Transverse colon (tissue), 4 donors: ENCODE data around the gene PEX10. TPM values are rescaled to one million over a fixed set of nuclear protein-coding genes. Genes with fewer than 3 reads are reported as not detected.

ENCODE experiments used
- DNase-seq: peaks from one replicate; pipeline ENCODE4 v3.0.0-alpha.2; 2019
- H3K27ac ChIP-seq, 4 donors: fragments of 200-600 bp; sonication (generic); 2 replicates each; pipeline ENCODE4 v1.5.1; 2016 to 2018; ENCODE audit warnings: inconsistent platforms in 4 of 4
- H3K27me3 ChIP-seq: fragments of 200-600 bp; sonication (generic); 2 replicates; pipeline ENCODE4 v1.5.1; 2017; ENCODE audit warnings: inconsistent platforms
- H3K36me3 ChIP-seq, 4 donors: fragments of 200-600 bp; sonication (generic); 2 replicates each; pipeline ENCODE4 v1.5.1; 2017 to 2019; ENCODE audit warnings: inconsistent platforms in 4 of 4
- H3K4me1 ChIP-seq, 4 donors: fragments of 200-600 bp; sonication (generic); 2 replicates each; pipeline ENCODE4 v1.5.1; 2017 to 2020; ENCODE audit warnings: inconsistent platforms in 4 of 4
- H3K4me3 ChIP-seq, 4 donors: fragments of 200-600 bp; sonication (generic); 1 replicate in 1 of 4; 2 replicates in 3 of 4; pipeline versions ENCODE4 v1.5.1 to v1.6.1; 2017 to 2019; ENCODE audit warnings: inconsistent platforms in 4 of 4
- H3K9me3 ChIP-seq, 2 donors: fragments of 200-600 bp; sonication (generic); 2 replicates each; pipeline ENCODE4 v1.5.1; 2017 to 2019; ENCODE audit warnings: inconsistent platforms in 2 of 2
- CTCF ChIP-seq, 5 experiments: fragments of 200-600 bp in 3 of 5; fragments of 450-650 bp in 2 of 5; sonication (generic) in 3 of 5; IDR thresholded peaks; 1 replicate in 2 of 5; 2 replicates in 3 of 5; pipeline ENCODE4 v1.5.1; 2016 to 2017; ENCODE audit warnings: antibody characterized with exemption in 5 of 5, inconsistent platforms in 3 of 5, mild to moderate bottlenecking in 2 of 5, moderate library complexity in 1 of 5
- EP300 ChIP-seq: sonication (generic); formaldehyde crosslinking; IDR thresholded peaks from one replicate; pipeline ENCODE4 v1.6.1; 2017; ENCODE audit warnings: antibody characterized with exemption, low read depth
- POLR2A ChIP-seq: fragments of 450-650 bp; IDR thresholded peaks from one replicate; pipeline ENCODE4 v1.6.1; 2016; ENCODE audit warnings: antibody characterized with exemption, mild to moderate bottlenecking, moderate library complexity
- POLR2AphosphoS5 ChIP-seq, 3 donors: sonication (generic); formaldehyde crosslinking; IDR thresholded peaks; one replicate each; pipeline ENCODE4 v1.6.1; 2016; ENCODE audit warnings: antibody characterized with exemption in 3 of 3
- WGBS, 2 donors: methylation state at CpG; one replicate each; pipeline ENCODE4 v1.1.5; 2018; ENCODE audit warnings: low coverage in 1 of 2; 5-methylcytosine and 5-hydroxymethylcytosine counted together
- in situ Hi-C, 4 donors: fragments of 200-750 bp; cut with MboI; loops; one replicate each; pipeline versions ENCODE4 v1.15.0 to v1.15.1; 2017; ENCODE audit warnings: low sequenced_read_pairs in 3 of 4, low pct_ligation_motif_present in 1 of 4, low pct_unique_long_range_greater_than_20kb in 1 of 4
- intact Hi-C: fragments of 100-400 bp; cut with DNase I; formaldehyde crosslinking; loops from one replicate; pipeline ENCODE4 v1.15.1; 2023; ENCODE audit warnings: low total_unique reads
- total RNA-seq, 4 donors: library from RNA; depleted of rRNA; stranded (reverse); fragments of >200 nt; gene quantifications; one replicate each; pipeline ENCODE4 v1.1.0, GENCODE V29; 2016

The PEX10 gene
- total RNA-seq, 4 donors from 2014 or later = 16.9 to 28.8 (median 21.3) TPM

GRCh38 chr1:2435091-2435490, 22.7 kb upstream of the PEX10 start:
- H3K9me3 ChIP-seq = peaks cover 0 to 1% of the 10 kb centered on the region in 2 donors
- H3K4me1 ChIP-seq = no peaks in the 10 kb centered on the region
- H3K27me3 ChIP-seq = peaks cover 23% of the 10 kb centered on the region
- TF ChIP-seq EP300 (no peak), CTCF (IDR thresholded peaks at IDR 0.05) (no peak), POLR2AphosphoS5 (IDR thresholded peaks at IDR 0.05) (no peak), POLR2A (no peak)
- in situ Hi-C loops (no loop called here), intact Hi-C loops (loop anchor here (10.0 kb wide), 1 partner anchor 360 kb away; no protein-coding TSS in a partner anchor)
- H3K4me3 ChIP-seq = no peak overlapping the region
- H3K27ac ChIP-seq = no peak overlapping the region
- WGBS, 2 donors = 70% methylated on average over 9 of the region's 9 CpGs; no CpG with 5 or more reads in 1 of the 2 donors
- no peak for DNase-seq
- H3K36me3 ChIP-seq = no peaks in the 10 kb centered on the region

GRCh38 chr1:2433936-2434655, 21.7 kb upstream of the PEX10 start:
- WGBS, 2 donors = 70 to 100% methylated on average over 1 to 31 of the region's 34 CpGs
- H3K27me3 ChIP-seq = peaks cover 24% of the 10 kb centered on the region
- H3K4me1 ChIP-seq = no peaks in the 10 kb centered on the region
- intact Hi-C loops (loop anchor here (10.0 kb wide), 1 partner anchor 361 kb away; no protein-coding TSS in a partner anchor), in situ Hi-C loops (no loop called here)
- no peak for DNase-seq
- no peaks in the 10 kb centered on the region for H3K36me3 ChIP-seq
- peaks cover 0 to 7% of the 10 kb centered on the region in 2 donors for H3K9me3 ChIP-seq
- no peak overlapping the region for H3K4me3 ChIP-seq
- H3K27ac ChIP-seq = no peak overlapping the region
- TF ChIP-seq POLR2A = no peak
- TF ChIP-seq EP300 = no peak
- TF ChIP-seq CTCF (IDR thresholded peaks at IDR 0.05) = no peak
- TF ChIP-seq POLR2AphosphoS5 (IDR thresholded peaks at IDR 0.05) = no peak

- Histone ChIP-seq H3K4me1 (no peaks in the 10 kb centered on the region), H3K4me3 (no peak overlapping the region), H3K9me3 (peaks cover 0 to 7% of the 10 kb centered on the region in 2 donors), H3K27me3 (peaks cover 28% of the 10 kb centered on the region), H3K36me3 (no peaks in the 10 kb centered on the region), H3K27ac (no peak overlapping the region)
- TF ChIP-seq POLR2AphosphoS5 (IDR thresholded peaks at IDR 0.05) (no peak), CTCF (IDR thresholded peaks at IDR 0.05) (no peak), EP300 (no peak), POLR2A (no peak)
- WGBS, 2 donors = 79% methylated on average over 12 of the region's 13 CpGs; no CpG with 5 or more reads in 1 of the 2 donors
- intact Hi-C loops = loop anchor here (10.0 kb wide), 1 partner anchor 362 kb away; no protein-coding TSS in a partner anchor
- in situ Hi-C loops = no loop called here
- DNase-seq = no peak
Measured at GRCh38 chr1:2433196-2433595, 20.8 kb upstream of the PEX10 start.

GRCh38 chr1:2432441-2432844, 20.1 kb upstream of the PEX10 start:
- TF ChIP-seq CTCF (IDR thresholded peaks at IDR 0.05) (no peak), EP300 (no peak), POLR2A (no peak), POLR2AphosphoS5 (IDR thresholded peaks at IDR 0.05) (no peak)
- no peak overlapping the region for H3K27ac ChIP-seq
- H3K4me1 ChIP-seq = no peaks in the 10 kb centered on the region
- in situ Hi-C loops = no loop called here
- intact Hi-C loops = loop anchor here (10.0 kb wide), 1 partner anchor 362 kb away; no protein-coding TSS in a partner anchor
- peaks cover 28% of the 10 kb centered on the region for H3K27me3 ChIP-seq
- no peak for DNase-seq
- 46% methylated on average over 16 of the region's 16 CpGs; no CpG with 5 or more reads in 1 of the 2 donors for WGBS, 2 donors
- peaks cover 0 to 7% of the 10 kb centered on the region in 2 donors for H3K9me3 ChIP-seq
- no peaks in the 10 kb centered on the region for H3K36me3 ChIP-seq
- no peak overlapping the region for H3K4me3 ChIP-seq
